A204.1 (cell line): ENCODE data around the gene FUT7.
"Not testable (repeated sequence)": the region's sequence is repeated elsewhere in the genome, so short reads cannot be mapped to it uniquely, and the experiment has no call there.

Experiments
- FAIRE-seq: peaks from 2 replicates; lab custom pipeline; 2012; peaks lifted over from hg19 to GRCh38; lab: Jason Lieb, UNC

Gene FUT7

DNA sequence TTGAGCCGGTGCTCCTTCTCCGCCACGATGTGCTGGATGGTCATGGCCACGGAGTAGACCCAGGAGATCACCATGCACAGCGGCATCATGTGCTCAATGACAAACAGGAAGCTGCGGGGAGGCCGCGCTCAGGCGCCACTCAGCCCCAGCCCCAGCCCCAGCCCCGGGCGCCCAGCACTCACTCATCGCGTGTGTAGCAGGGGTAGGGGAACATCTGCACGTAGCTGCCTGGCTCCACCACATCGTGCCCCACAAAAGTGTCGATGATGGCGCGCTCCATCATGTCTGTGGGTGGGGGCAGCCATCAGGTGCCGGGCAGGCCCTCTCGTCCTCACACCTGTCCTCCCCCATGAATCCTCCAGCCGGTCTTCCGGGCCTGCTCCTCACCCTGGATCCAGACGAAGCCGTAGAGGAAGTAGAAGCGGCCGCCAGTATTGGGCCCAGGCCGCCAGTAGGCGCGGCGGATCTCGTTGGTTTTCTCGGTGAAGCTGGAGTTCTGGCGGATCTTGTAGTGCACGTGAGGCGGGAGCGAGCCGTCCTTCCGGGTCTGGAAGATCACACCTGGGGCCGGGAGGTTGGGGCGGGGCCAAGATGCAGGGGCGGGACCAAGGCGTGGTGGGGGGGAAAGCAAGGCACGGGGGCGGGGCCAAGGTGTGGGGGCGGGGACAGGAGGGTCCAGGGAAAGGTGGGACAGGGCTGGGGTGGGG is 13.9 kb downstream of the FUT7 start:
- FAIRE-seq, result no peak

DNA sequence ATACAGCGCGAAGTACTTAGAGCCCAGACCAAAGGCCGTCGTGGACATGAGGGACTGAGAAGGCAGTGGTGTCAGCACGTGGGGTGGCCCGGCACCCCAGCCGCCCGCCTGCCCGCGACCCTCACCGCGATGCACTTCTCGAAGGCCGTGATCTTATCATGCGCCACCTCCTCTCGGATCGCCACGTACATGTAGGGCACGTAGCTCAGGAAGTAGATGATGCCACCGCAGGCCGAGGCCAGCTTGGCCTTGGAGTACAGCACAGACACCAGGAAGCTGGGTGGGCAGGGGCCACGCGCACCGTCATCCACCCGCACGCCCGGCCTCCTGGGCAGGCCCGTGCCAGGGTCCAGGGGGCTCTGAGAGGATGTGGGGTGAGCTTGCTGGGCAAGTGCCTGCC is 14.8 kb downstream of the FUT7 start:
- FAIRE-seq, result no peak

DNA sequence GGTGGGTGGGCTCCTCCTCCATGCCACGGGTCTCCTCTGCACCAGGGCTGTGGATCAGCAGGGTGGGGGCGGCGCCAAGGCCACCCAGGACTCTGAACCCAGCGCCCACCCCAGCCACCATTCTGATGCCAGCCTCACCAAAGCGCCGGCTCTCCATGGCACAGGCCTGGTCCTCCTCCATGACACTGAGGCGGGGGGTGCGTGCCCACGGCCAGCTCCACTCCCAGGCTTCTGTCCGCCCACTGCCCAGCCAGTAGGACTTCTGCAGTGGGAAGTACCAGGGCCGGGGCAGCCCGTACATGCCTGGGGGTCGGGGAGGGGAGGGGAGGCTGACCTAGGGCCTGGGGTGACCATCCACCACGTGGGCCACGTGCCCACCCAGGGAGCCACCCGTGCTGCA is 15.5 kb downstream of the FUT7 start:
- no peak for FAIRE-seq

DNA sequence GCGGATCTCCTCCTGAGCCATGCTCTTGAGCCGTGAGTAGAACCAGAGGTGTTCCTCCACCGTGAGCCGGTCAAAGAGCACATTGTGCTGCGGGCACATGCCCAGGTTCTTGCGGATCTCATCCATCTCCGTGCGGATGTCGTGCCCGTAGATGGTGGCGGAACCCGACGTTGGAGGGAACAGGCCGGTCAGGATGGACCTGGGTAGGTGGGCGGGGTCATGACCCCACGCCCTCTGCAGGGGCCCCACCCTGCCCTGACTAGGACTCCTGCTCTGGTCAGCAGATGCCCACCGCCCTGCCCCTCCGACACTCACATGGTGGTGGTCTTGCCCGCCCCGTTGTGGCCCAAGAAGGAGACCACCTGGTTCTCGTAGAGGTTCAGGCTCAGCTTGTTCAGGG is 15.9 kb downstream of the FUT7 start:
- no peak for FAIRE-seq

DNA sequence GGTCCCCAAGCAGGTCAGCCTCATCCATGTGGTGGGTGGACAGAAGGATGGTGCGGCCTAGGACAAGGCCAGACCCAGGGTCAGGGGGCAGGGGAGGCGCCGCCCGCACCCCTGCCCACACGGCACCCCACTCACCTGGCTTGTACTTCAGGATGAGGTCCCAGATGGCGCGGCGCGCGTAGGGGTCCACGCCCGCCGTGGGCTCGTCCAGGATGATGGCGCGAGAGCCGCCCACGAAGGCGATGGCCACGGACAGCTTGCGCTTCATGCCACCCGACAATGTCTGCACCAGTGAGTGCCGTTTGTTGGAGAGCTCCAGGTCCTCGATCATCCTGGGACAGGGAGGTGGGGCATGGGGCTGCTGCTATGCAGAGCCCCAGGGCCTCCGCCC is 16.4 kb downstream of the FUT7 start:
- FAIRE-seq, result no peak

DNA sequence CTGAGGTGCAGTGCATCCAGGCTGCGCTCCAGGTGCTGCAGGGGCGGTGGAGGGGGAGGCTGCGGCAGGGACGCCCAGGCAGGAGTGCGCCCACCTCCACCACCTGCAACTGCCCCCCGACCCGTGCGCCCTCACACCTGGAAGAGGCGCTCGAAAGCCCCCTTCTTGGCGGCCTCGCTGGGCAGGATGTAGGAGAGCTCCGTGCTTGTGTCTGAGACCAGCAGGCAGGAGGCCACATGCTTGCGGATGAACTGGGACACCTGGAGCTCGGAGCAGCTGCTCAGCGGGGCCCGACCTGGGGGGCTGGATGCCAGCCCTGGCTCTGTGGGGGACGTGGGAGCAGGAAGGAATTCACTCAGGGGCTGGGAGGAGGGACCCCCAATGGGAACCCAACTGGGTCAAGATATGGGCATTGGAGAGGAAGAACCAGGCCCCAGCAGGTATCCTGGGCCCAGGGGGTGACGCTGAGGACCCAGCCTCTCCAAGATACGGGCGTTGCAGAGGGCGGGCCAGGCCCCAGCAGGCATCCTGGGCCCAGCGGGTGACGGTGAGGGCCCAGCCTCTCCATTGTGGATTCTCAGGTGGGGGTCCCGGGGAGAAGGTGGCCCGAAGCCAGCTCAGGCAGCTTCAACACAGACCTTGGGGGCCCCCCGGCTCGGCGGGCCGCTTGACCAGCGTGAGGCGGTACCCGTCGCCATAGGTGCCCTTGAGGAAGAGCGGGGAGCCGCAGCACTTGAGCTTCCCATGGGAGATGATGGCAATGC is 16.9 kb downstream of the FUT7 start:
- no peak for FAIRE-seq

DNA sequence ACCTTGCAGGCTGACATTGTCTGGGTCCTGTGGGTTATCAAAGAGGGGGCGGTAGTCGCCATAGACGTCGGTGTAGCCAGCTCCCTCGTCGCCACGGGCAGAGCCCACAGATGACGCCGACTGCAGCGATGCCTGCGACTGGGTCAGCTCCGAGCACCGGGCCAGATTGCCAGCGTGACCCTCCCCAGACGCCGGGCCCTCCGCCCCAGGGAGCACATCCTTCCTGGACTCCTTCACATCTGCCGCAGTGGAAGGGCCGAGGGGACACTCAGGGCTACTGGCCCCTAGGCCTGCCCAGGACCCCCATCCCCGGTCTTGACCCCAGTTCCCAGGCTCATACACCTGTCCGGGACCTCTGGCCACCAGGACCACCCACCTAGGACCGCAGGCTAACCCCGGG is 17.7 kb downstream of the FUT7 start:
- FAIRE-seq, result no peak

DNA sequence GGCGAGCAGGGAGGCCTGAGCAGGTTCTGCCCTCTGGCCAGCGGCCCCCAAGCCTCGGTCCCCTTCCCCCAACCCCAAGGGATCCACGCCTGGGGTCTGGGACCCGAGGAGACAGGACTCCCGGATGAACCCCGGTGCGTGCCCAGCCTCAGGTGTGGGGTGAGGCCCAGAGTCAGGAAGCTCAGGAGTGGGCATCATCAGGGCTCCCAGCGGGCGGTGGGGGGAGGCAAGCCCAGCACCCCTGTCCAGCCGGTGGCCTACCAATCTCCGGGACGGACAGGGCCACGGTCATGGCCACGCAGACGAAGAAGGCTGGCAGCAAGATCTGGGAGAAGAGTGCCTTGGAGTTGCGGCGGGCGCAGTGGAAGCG is 18.3 kb downstream of the FUT7 start:
- FAIRE-seq, result no peak

DNA sequence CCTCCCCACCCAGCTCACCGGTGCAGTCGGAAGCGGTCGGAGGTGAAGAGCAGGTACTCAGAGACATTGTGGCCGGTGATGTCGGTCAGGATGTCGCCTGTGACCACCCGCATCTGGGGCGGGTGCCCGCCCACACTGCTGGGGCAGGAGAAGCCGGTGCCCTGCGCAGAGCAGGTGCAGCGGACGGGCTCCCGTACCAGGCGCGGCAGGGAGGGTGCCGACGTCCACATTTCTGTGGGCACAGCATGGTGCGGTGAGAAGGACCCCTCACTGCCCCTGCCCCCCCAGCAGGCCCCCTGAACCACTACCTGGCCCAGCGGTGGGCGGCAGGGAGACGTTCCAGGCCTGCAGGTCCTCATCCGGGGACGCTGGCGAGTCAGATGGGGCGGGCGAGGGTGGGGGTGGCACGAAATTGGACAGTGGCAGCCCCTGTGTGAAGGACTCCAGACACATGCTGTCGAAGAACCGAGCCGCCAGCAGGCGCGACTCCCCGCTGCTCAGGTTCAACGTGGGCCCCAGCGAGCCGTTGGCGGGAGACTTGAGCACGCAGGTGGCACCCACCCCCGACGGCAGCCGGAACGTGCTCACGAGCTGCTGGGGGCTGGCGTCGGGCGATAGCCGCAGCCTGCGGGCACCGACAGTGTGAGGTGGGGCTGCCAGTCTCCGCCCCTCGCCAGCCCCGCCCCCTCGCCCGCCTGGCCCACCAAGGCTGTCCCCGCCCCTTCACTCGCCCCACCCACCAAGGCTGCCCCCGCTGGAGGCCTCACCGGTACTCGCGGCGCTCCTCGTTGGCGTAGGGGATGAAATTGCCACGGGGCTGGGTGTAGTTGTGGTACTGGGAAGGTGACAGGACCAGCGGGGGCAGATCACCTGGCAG is 19.0 kb downstream of the FUT7 start:
- no peak for FAIRE-seq

DNA sequence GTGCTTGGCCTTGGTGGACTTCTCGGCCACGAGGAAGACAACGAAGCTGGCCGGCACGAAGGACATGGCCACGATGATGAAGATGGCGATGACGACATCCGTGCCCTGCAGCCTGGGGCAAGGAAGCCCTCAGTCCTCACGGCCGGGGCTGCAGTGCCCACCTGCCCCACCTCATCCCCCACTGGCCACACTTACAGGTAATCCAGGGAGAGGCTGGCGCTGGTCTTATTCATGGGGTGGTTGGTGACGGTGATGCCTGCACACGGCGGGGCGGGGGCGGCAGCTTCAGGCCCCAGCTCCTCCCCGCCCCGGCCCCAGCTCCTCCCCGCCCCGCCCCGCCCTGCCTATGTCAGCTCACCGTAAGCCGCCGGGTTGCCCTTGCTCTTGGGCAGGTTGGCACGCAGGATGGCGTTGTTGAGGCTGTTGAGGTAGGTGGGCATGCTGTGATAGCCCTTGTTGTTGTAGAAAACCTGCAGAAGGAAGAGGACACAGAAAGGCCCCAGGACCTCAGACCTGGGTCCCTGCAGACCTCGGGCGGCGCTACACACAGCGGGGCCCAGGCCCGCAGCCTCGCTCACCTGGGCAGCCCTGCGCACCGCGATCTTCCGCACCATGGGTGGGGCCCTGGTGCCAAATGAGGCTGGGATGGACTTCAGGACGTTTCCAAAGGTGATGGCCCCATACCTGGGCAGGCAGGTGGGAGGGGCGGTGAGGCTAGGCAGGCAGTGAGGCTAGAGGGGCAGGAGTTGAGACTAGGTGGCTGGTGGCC is 19.8 kb downstream of the FUT7 start:
- FAIRE-seq, result no peak

DNA sequence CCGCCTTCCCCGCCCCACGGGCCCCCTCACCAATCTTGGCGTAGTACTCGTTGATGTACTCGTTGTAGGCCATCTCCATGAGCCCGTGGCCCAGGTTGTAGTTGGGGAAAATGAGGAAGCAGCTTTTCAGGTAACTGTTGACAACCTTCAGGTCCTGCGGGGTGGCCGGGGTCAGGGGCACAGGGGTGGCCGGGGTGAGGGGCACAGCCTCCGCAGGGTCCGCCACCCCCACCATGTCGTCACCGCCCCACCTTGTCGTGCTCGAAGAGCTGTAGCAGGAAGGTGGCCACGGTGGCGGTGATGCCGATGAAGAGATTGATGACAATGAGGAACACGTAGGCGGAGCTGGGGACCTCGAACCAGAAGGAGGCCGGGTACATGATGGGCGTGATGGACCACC is 20.7 kb downstream of the FUT7 start:
- FAIRE-seq, result no peak

DNA sequence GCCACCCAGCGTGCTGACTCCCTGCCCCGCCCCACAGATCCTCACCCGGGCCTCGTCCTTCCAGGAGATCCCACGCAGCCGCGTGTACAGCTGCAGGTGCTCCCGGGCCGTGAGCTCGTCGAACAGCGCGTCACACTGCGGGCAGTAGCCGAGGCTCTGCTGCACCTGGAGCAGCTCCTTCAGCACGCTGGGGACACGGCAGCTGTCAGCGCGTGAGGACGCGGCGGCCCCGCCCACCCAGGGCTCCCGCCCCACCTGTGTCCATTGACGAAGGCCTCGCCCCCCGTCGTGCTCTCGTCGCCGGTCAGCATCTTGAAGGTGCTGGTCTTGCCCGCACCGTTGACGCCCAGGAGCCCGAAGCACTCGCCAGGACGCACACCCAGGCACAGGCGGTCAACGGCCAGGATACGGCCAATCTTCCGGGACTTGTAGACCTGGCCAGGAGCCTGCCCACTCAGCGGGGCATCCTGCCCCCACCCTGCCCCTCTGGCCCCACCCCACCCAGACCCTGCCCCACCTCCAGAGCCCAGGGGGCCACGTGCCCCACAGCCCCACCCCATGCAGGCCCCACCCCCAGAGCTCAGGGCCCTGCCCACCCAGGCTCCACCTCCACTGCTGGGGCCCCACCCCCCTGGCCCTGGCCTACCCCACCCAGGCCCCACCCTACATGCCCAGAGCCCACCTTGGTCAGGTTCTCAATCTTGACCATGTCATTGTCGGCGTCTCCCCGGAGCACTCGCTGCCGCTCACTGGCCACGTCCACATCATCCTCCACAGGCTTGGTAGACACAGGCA is 21.8 kb downstream of the FUT7 start:
- FAIRE-seq, result no peak

DNA sequence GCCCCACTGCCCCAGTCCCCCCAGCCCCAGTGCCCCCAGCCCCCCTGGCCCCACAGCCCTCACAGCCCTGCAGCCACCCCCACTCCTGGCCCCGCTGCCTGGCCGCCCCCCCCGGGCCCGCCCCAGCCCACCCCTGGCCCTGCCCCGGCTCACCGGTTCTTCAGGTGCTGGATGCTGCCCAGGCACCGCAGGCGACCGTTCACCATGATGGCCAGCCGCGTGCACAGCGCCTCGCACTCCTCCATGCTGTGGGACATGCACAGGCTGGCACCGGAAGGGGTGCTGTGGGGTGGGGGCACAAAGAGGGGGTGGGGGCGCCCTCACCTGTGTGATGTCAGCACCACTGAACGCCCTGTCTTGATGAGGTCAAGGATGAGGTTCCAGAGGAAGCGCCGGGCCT is 22.7 kb downstream of the FUT7 start:
- no peak for FAIRE-seq

DNA sequence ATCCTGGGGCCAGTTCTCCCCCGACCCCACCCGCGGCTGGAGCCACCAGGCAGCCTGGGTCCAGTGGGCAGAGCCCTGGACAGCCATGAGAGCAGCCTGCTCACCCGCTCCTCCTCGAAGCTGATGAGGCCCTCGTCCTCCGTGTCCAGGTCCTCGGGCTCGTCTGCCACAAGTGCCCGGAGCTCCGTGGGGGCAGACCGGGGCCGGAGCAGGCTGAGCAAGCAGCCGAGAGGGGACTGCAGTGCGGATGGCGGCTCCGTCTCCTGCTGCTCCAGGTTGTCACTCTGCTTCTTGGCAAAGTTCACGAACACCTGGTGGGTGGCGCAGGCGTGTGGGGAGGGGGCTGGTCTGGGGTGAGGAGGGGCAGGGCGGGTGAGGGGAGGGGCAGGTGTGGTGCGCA is 23.6 kb downstream of the FUT7 start:
- no peak for FAIRE-seq

DNA sequence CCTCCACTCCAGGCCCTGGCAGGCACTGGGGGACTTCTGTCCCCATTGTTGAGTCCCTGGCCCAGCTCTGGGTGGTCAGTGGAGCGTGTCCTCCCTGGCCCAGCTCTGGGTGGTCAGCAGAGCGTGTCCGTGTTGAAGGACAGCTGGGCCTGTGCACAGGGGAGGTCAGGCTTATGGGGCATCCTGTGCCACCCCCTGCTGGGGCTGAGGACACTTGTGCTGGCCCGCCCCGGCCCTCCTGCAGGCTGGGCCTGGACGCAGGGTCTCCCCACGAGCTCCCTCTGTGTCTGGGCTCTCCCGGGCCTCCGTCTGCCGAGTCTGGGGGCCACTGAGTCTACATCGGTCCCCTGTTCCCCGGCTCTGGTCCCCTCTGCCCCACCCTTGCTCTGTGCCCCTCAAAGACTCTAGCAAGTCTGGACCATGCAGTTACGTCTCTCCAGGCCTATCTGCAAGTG is 24.0 kb downstream of the FUT7 start:
- no peak for FAIRE-seq

DNA sequence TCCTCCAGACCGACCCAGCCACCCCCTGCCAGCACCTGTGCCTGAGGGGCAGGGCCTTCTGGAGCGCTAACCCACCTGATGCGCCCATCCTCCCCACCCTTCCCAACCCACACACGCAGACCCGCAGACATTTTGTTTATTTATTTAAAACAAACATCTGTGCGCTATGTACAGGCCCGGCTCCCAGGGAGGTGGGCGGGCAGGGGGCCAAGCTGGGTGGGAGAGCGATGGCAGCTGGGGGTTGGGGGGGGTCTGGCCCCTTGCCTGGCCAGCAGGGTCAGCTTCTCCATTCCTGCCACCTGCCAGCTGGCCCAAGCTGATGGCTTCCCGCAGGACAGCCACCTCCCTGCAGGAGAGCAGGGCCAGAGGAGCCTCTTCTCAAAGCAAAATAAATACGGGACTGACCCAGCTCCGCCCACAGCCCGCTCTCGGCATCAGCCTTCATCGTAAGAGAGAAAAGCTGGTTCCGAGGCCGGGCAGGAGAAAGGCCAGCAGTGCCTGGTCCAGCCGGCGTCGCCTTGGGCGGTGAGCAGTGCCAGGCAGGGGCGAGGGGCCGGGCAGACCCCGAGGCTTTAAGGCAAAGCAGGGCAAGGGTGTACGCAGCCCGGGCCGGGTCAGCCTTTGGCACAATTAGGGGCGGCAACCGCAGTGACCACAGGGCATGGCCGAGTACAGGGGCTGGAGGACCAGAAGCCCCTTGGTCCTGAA is 24.6 kb downstream of the FUT7 start:
- no peak for FAIRE-seq

DNA sequence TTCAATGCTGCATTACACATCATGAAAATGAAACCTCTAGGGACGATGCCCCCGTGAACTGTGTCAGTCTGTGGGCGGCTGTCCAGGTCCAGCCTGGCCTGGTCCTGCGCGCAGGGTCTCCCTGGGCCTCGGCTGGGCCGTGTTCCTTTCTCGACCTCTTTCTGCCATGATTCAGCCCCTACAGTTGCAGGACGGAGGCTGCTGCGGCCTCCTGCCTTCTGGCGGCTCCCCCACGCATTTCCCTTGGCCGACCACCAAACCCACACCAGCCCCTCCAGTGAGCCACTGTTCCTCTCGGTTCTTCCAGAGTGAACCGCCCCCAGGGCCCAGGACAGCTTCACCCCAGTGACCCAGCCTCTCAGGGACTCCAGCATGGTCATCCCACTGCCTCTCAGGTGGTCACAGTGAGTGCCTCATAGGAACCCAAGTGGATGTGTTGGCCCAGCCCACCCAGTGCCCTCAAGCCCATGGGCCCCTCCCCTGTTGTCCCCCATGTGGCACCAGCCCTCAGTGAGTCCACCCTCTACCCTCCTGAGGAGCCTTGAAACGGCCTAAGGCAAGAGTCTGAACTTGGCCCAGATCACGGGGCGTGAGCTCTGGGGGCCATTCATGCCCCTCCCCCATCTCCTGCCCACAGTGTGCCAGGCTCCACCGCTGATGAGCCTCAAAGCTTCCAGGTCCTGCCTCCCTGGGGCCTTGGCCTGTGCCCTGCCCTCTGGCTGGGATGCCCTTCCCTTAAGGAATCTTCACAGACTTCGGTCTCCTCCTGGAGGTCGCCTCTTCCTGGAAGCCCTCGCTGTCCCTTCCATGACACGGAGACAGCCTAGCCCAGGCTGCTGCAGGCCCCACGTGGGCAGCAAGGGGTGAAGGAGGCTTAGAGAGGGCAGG is 25.5 kb downstream of the FUT7 start:
- no peak for FAIRE-seq

DNA sequence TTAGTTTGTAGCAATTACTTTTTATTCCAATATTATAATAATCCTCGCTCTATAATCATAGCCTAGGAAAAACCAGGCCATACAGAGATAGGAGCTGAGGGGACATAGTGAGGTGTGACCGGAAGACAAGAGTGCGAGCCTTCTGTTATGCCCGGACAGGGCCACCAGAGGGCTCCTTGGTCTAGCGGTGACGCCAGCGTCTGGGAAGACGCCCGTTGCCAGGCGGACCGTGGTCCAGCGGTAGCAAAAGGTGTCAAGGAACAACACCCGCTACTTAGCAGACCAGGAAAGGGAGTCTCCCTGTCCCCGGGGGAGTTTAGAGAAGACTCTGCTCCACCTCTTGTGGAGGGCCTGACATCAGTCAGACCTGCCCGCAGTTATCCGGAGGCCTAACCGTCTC is 27.6 kb downstream of the FUT7 start:
- FAIRE-seq, result not testable (repeated sequence)

DNA sequence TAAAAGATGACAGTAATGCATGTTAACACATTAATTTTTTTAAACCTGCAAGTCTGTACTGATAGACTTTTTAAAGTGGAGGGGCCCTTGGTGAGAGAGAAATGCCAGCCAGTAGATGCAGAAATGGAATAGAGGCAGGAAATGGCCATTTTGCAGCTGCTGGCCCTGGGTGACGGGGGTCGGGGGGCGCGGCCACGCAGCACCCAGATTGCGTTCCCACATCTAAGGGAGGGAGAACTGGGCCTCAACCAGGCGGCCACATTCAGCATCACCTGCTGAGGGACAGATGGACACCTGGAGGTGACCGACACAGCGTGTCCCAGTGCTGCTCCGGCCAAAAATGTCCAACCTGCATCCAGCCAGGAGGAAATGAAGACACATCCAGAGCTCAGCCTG is 29.2 kb downstream of the FUT7 start:
- no peak for FAIRE-seq
